H1 (cell line): ENCODE data around the gene ASB3. TPM values are rescaled to one million over a fixed set of nuclear protein-coding genes. Genes with fewer than 3 reads are reported as not detected.

Experiments used
- CTCF ChIA-PET: fragments of 300-600 bp; sonication (Branson Sonifier 250); formaldehyde crosslinking; loops from one replicate; lab custom pipeline; 2021; ENCODE audit not compliant: partially characterized antibody; lab: Charles Lee
- POLR2A ChIA-PET: fragments of 300-600 bp; sonication (Branson Sonifier 250); formaldehyde crosslinking; loops from one replicate; lab custom pipeline; 2021; ENCODE audit warnings: inconsistent platforms; ENCODE audit not compliant: partially characterized antibody; lab: Charles Lee
- DNase-seq, 2 experiments: peaks; one replicate each; pipeline versions ENCODE4 v3.0.0 to v3.0.0-alpha.2; 2010 to 2022; ENCODE audit warnings: low spot score in 2 of 2, low read depth in 1 of 2, mixed read lengths in 1 of 2
- FAIRE-seq: peaks from 2 replicates; lab custom pipeline; 2011; peaks lifted over from hg19 to GRCh38; lab: Jason Lieb, UNC
- H2AFZ ChIP-seq: 2 replicates; pipeline ENCODE4 v1.8.1; 2012; ENCODE audit warnings: low read length, inconsistent platforms
- H2AK5ac ChIP-seq: 2 replicates; pipeline ENCODE4 v1.6.1; 2013; ENCODE audit warnings: low read depth, low read length
- H2BK120ac ChIP-seq: replicated peaks from 2 replicates; pipeline ENCODE3; 2013; ENCODE audit warnings: low read depth, low read length, inconsistent platforms
- H2BK12ac ChIP-seq: 2 replicates; pipeline ENCODE4 v1.6.1; 2013; ENCODE audit warnings: low read depth, low read length
- H2BK15ac ChIP-seq: 2 replicates; pipeline ENCODE4 v1.6.1; 2013; ENCODE audit warnings: low read length
- H2BK20ac ChIP-seq: 2 replicates; pipeline ENCODE4 v1.6.1; 2013; ENCODE audit warnings: low read length
- H2BK5ac ChIP-seq: 2 replicates; pipeline ENCODE4 v1.6.1; 2013; ENCODE audit warnings: low read depth, low read length
- H3K14ac ChIP-seq: 2 replicates; pipeline ENCODE4 v1.6.1; 2013; ENCODE audit warnings: inconsistent platforms; ENCODE audit not compliant: insufficient read length
- H3K18ac ChIP-seq: 2 replicates; pipeline ENCODE4 v1.6.1; 2013; ENCODE audit warnings: low read length; ENCODE audit errors: extremely low read depth
- H3K23ac ChIP-seq: 2 replicates; pipeline ENCODE4 v1.6.1; 2013; ENCODE audit warnings: inconsistent platforms; ENCODE audit not compliant: insufficient read length
- H3K23me2 ChIP-seq: 2 replicates; pipeline ENCODE4 v1.6.1; 2013; ENCODE audit warnings: low read depth, low read length
- H3K27ac ChIP-seq: 2 replicates; pipeline ENCODE4 v1.6.1; 2011; ENCODE audit warnings: low read depth, low read length, inconsistent platforms
- H3K27me3 ChIP-seq, 4 experiments: replicated peaks in 1 of 4; 1 replicate in 1 of 4; 2 replicates in 3 of 4; pipeline versions ENCODE4 v1.6.1 to v1.8.1; 2011 to 2013; ENCODE audit warnings: low read length in 3 of 4, mild to moderate bottlenecking in 3 of 4, inconsistent platforms in 2 of 4, mixed read lengths in 2 of 4, moderate library complexity in 1 of 4; ENCODE audit not compliant: control insufficient read depth in 3 of 4, insufficient read depth in 3 of 4; ENCODE audit errors: extremely low read depth in 1 of 4
- H3K36me3 ChIP-seq, 4 experiments: 2 replicates each; pipeline versions ENCODE4 v1.6.1 to v1.8.1; 2011 to 2013; ENCODE audit warnings: mild to moderate bottlenecking in 4 of 4, low read length in 3 of 4, moderate library complexity in 2 of 4, control low read depth in 1 of 4, inconsistent platforms in 1 of 4; ENCODE audit not compliant: insufficient read depth in 4 of 4, control insufficient read depth in 2 of 4
- H3K4ac ChIP-seq: replicated peaks from 2 replicates; pipeline ENCODE3; 2013; ENCODE audit warnings: low read length, low read depth, mixed read lengths, inconsistent platforms; ENCODE audit not compliant: insufficient read length
- H3K4me1 ChIP-seq, 4 experiments: replicated peaks in 1 of 4; 1 replicate in 1 of 4; 2 replicates in 3 of 4; pipeline versions ENCODE4 v1.6.1 to v1.8.1; 2011 to 2013; ENCODE audit warnings: low read length in 3 of 4, inconsistent platforms in 2 of 4, mixed read lengths in 1 of 4; ENCODE audit not compliant: insufficient read depth in 4 of 4, control insufficient read depth in 3 of 4
- H3K4me2 ChIP-seq, 2 experiments: 2 replicates each; pipeline versions ENCODE4 v1.6.1 to v1.8.1; 2011 to 2013; ENCODE audit warnings: low read depth in 2 of 2, low read length in 2 of 2, control low read depth in 1 of 2, inconsistent platforms in 1 of 2, mild to moderate bottlenecking in 1 of 2; ENCODE audit not compliant: insufficient read depth in 1 of 2
- H3K4me3 ChIP-seq, 4 experiments: fragments of 200-600, 300-600 bp in 1 of 4; sonication (generic), shearing (Covaris generic), sonication (Bioruptor Twin) in 1 of 4; 2 replicates each; pipeline versions ENCODE4 v1.5.1 to v1.8.1; 2011 to 2016; ENCODE audit warnings: low read length in 4 of 4, low read depth in 3 of 4, control low read depth in 2 of 4, inconsistent platforms in 2 of 4, mild to moderate bottlenecking in 2 of 4, mixed read lengths in 1 of 4, moderate library complexity in 1 of 4; ENCODE audit not compliant: insufficient read depth in 2 of 4; ENCODE audit errors: extremely low read depth in 1 of 4
- H3K56ac ChIP-seq: replicated peaks from 2 replicates; pipeline ENCODE3; 2013; ENCODE audit warnings: low read depth, mild to moderate bottlenecking, mixed read lengths, low read length, inconsistent platforms; ENCODE audit not compliant: insufficient read length
- H3K79me1 ChIP-seq: 2 replicates; pipeline ENCODE4 v1.6.1; 2013; ENCODE audit warnings: low read depth, low read length, control low read depth
- H3K79me2 ChIP-seq, 2 experiments: 2 replicates each; pipeline versions ENCODE4 v1.6.1 to v1.8.1; 2012 to 2013; ENCODE audit warnings: low read length in 2 of 2, mild to moderate bottlenecking in 2 of 2, inconsistent platforms in 1 of 2; ENCODE audit not compliant: insufficient read depth in 2 of 2, control insufficient read depth in 1 of 2
- H3K9ac ChIP-seq, 4 experiments: replicated peaks in 1 of 4; 1 replicate in 1 of 4; 2 replicates in 3 of 4; pipeline versions ENCODE4 v1.6.1 to v1.8.1; 2011 to 2013; ENCODE audit warnings: low read depth in 3 of 4, low read length in 3 of 4, control low read depth in 2 of 4, mild to moderate bottlenecking in 2 of 4, moderate library complexity in 2 of 4, inconsistent platforms in 1 of 4; ENCODE audit errors: extremely low read depth in 1 of 4
- H3K9me3 ChIP-seq, 2 experiments: 2 replicates each; pipeline versions ENCODE4 v1.6.1 to v1.8.1; 2012 to 2013; ENCODE audit warnings: mild to moderate bottlenecking in 2 of 2, moderate library complexity in 2 of 2, control low read depth in 1 of 2, inconsistent platforms in 1 of 2, low read depth in 1 of 2, low read length in 1 of 2, mixed read lengths in 1 of 2; ENCODE audit not compliant: insufficient read depth in 2 of 2
- H4K20me1 ChIP-seq, 2 experiments: replicated peaks in 1 of 2; 2 replicates each; pipeline versions ENCODE3 to v1.8.1; 2011 to 2013; ENCODE audit warnings: inconsistent platforms in 2 of 2, low read length in 2 of 2, mild to moderate bottlenecking in 1 of 2; ENCODE audit not compliant: insufficient read depth in 2 of 2, control insufficient read depth in 1 of 2
- H4K5ac ChIP-seq: 2 replicates; pipeline ENCODE4 v1.6.1; 2013; ENCODE audit warnings: low read length, low read depth, mixed read lengths, inconsistent platforms; ENCODE audit not compliant: insufficient read length
- H4K8ac ChIP-seq: 2 replicates; pipeline ENCODE4 v1.8.0; 2013; ENCODE audit warnings: mild to moderate bottlenecking, moderate library complexity, low read length, inconsistent platforms; ENCODE audit not compliant: insufficient read depth; ENCODE audit errors: extremely low read depth
- H4K91ac ChIP-seq: replicated peaks from 2 replicates; pipeline ENCODE3; 2013; ENCODE audit warnings: low read length, mixed read lengths, inconsistent platforms; ENCODE audit not compliant: insufficient read length
- ASH2L ChIP-seq: fragments of 200-600, 300-600 bp; sonication (generic); IDR thresholded peaks from one replicate; pipeline ENCODE4 v1.7.1; 2017; ENCODE audit warnings: low read length
- ATF3 ChIP-seq: IDR thresholded peaks from 2 replicates; pipeline ENCODE4 v1.6.1; 2011; ENCODE audit warnings: low read depth, mild to moderate bottlenecking, low read length; ENCODE audit not compliant: insufficient read depth
- CEBPB ChIP-seq: IDR thresholded peaks from 2 replicates; pipeline ENCODE4 v1.6.1; 2012; ENCODE audit warnings: low read depth, low read length
- CHD1 ChIP-seq: IDR thresholded peaks from 2 replicates; pipeline ENCODE4 v1.6.1; 2012; ENCODE audit warnings: low read depth, low read length, improper control_type of control experiment
- CREB1 ChIP-seq: IDR thresholded peaks from 2 replicates; pipeline ENCODE4 v1.6.1; 2012; ENCODE audit warnings: inconsistent platforms
- CTBP2 ChIP-seq: IDR thresholded peaks from 2 replicates; pipeline ENCODE4 v1.7.0; 2011; ENCODE audit warnings: borderline replicate concordance, mild to moderate bottlenecking, moderate library complexity, mixed read lengths, low read length; ENCODE audit not compliant: insufficient read depth, insufficient read length
- KDM1A ChIP-seq: fragments of 200-600, 300-600 bp; sonication (generic); IDR thresholded peaks from 2 replicates; pipeline ENCODE4 v1.7.1; 2016; ENCODE audit warnings: mild to moderate bottlenecking, low read length, borderline replicate concordance
- POLR2A ChIP-seq, 2 experiments: IDR thresholded peaks; 1 replicate in 1 of 2; 2 replicates in 1 of 2; pipeline ENCODE4 v1.6.1; 2011; ENCODE audit warnings: low read depth in 2 of 2, low read length in 2 of 2, mild to moderate bottlenecking in 2 of 2; ENCODE audit errors: control extremely low read depth in 1 of 2
- WGBS, 2 experiments: shearing (Covaris generic) in 1 of 2; methylation state at CpG; one replicate each; pipeline versions ENCODE4 v1.1.6 to v1.1.7; 2013 to 2015; ENCODE audit warnings: low lambda C conversion rate in 2 of 2, mixed read lengths in 2 of 2, inconsistent platforms in 1 of 2, low coverage in 1 of 2, missing lambda C conversion rate in 1 of 2; ENCODE audit not compliant: insufficient replicate concordance in 2 of 2, insufficient coverage in 1 of 2, insufficient read length in 1 of 2; ENCODE audit errors: extremely low coverage in 1 of 2, missing lambda C conversion rate in 1 of 2; 5-methylcytosine and 5-hydroxymethylcytosine counted together
- long read RNA-seq, 2 experiments: library from RNA in 1 of 2; library from capped mRNA in 1 of 2; stranded (forward); transcript quantifications; one replicate each; pipeline ENCODE4 v2.0.0, GENCODE V29; 2021; ENCODE audit warnings: inconsistent platforms in 1 of 2
- polyA minus RNA-seq, 3 experiments: library from RNA; depleted of rRNA, polyadenylated mRNA; stranded (reverse); fragments of >200 nt; gene quantifications; 1 replicate in 2 of 3; 2 replicates in 1 of 3; pipeline ENCODE4 v1.2.3, GENCODE V29; 2011
- polyA plus RNA-seq, 7 experiments: library from polyadenylated mRNA; depleted of rRNA in 3 of 7; stranded (reverse) in 5 of 7; unstranded in 2 of 7; fragments of >200 nt in 5 of 7; fragments of 200-250 nt in 2 of 7; gene quantifications; 1 replicate in 5 of 7; 2 replicates in 1 of 7; 4 replicates in 1 of 7; pipeline versions ENCODE4 v1.2.1 to v1.2.3, GENCODE V29; 2011 to 2013; ENCODE audit warnings: missing spikeins in 2 of 7, mixed read lengths in 2 of 7
- total RNA-seq: library from RNA; stranded (reverse); fragmentation: NEBNext Ultra II Directional; extraction: Animal tissue kit (Norgen Biotek cat#: 25700); gene quantifications from 2 replicates; pipeline ENCODE4 v1.2.1, GENCODE V29; 2021

ASB3 gene
- total RNA-seq = 25.4 and 29.8 TPM in 2 replicates
- polyA plus RNA-seq (2011; rRNA removed) = 14.5 and 22.6 TPM in 2 replicates
- 19.5 TPM for polyA plus RNA-seq (2011; cell fraction: cytosol; rRNA removed)
- polyA plus RNA-seq (2011; cell fraction: nucleus; rRNA removed) = 13.3 TPM
- 12.3 to 29.8 TPM (median 18.9 TPM) in 4 replicates for polyA plus RNA-seq (2012, experiment 1 of 2)
- polyA plus RNA-seq (2012, experiment 2 of 2) = 2.1 TPM
- polyA plus RNA-seq (2013, experiment 1 of 2) = 14.0 TPM
- 13.6 TPM for polyA plus RNA-seq (2013, experiment 2 of 2)
- 43.8 and 45.5 TPM in 2 replicates for polyA minus RNA-seq (2011; rRNA and poly(A)+ RNA removed)
- polyA minus RNA-seq (2011; cell fraction: cytosol; rRNA and poly(A)+ RNA removed) = 27.3 TPM
- polyA minus RNA-seq (2011; cell fraction: nucleus; rRNA and poly(A)+ RNA removed) = 58.3 TPM
- long read RNA-seq, experiment 1, transcript ASB3-201 (10 exons, 2,214 nt) = major isoform, 6 of 23 reads
- long read RNA-seq, experiment 1, partial matches to known transcripts = 5 of 23 reads
- long read RNA-seq, experiment 1, other reads (novel, unspliced or antisense) = 8 of 23 reads
- long read RNA-seq, experiment 2, transcript ASB3-201 (10 exons, 2,214 nt) = major isoform, 17 of 28 reads
- long read RNA-seq, experiment 2, partial matches to known transcripts = 1 of 28 reads
- long read RNA-seq, experiment 2, other reads (novel, unspliced or antisense) = 10 of 28 reads

- Histone ChIP-seq H3K27ac (peak within 1 kb of the TSS; percentile 94), H2AK5ac (no peak within 1 kb of the TSS), H3K79me2 (peaks cover 19 to 81% of the 10 kb centered on the region in 2 experiments), H2AFZ (peak within 1 kb of the TSS; percentile 81), H4K8ac (peak within 1 kb of the TSS; percentile 96), H3K14ac (no peak within 1 kb of the TSS), H4K5ac (peak within 1 kb of the TSS; percentile 84), H2BK5ac (peak within 1 kb of the TSS; percentile 93), H2BK12ac (peak within 1 kb of the TSS; percentile 18; the same call in 1 of the 2 replicates), H3K36me3 (peaks cover 0 to 3% (median 0%) of the 10 kb centered on the region in 4 experiments; a peak in 1 of 8 replicates), H3K9me3 (no peaks in the 10 kb centered on the region), H2BK20ac (no peak within 1 kb of the TSS), H3K56ac (peak within 1 kb of the TSS; percentile 93), H3K18ac (peak within 1 kb of the TSS; percentile 79), H2BK15ac (no peak within 1 kb of the TSS), H3K23ac (no peak within 1 kb of the TSS), H3K9ac (peak within 1 kb of the TSS; percentile 90 to 99 (median 98)), H3K79me1 (peaks cover 6% of the 10 kb centered on the region), H3K4me3 (peak within 1 kb of the TSS; percentile 79 to 100 (median 98)), H4K20me1 (peaks cover 3 to 6% of the 10 kb centered on the region in 2 experiments), H3K4me1 (peaks cover 0 to 14% (median 3%) of the 10 kb centered on the region in 4 experiments; a peak in 4 of 7 replicates), H3K23me2 (peaks cover 5% of the 10 kb centered on the region), H4K91ac (no peak within 1 kb of the TSS), H2BK120ac (no peak within 1 kb of the TSS), H3K27me3 (no peaks in the 10 kb centered on the region), H3K4me2 (peak within 1 kb of the TSS; percentile 91 to 100), H3K4ac (no peak within 1 kb of the TSS)
- FAIRE-seq (no peak), DNase-seq (peak; percentile 85 to 93)
- ChIA-PET CTCF (interaction anchor here (0.7 to 1.3 kb wide), 2 partner anchors 32 to 47 kb away, joined by 3 read pairs; no protein-coding TSS in a partner anchor), POLR2A (interaction anchor here (0.8 to 12.8 kb wide), 4 partner anchors 14 to 184 kb away, joined by 3 to 124 read pairs (median 3); partner anchors contain the start of genes CHAC2 and PSME4)
- WGBS, 2 experiments = 1% methylated on average over 59 of the region's 77 CpGs; no CpG with 5 or more reads in 1 of the 2 experiments
- TF ChIP-seq POLR2A (IDR thresholded peaks at IDR 0.05; ENCODE audit: control extremely low read depth in 1 of 2, low read depth in 2 of 2, low read length in 2 of 2) (peak; percentile 90 to 95), CEBPB (no peak), KDM1A (no peak), CTBP2 (no peak), CREB1 (peak; percentile 78), ASH2L (peak; percentile 85), ATF3 (no peak), CHD1 (no peak)
Measured at GRCh38 chr2:53786705-53787613, at the start of gene ASB3, which contains the start of gene ERLEC1. TSS of gene ASB3 (minus strand) at chr2:53786953. CDS start at chr2:53765572, 21,381 bp downstream. TSS of gene ERLEC1 (plus strand) at chr2:53787044. CDS start at chr2:53787211, 167 bp downstream.
